Mesenteric fat pad (tissue), 1 donor: ENCODE measurements around the gene SLC35A5. TPM values are rescaled to one million over a fixed set of nuclear protein-coding genes. Genes with fewer than 3 reads are reported as not detected.
"Not testable (repeated sequence)": the region's sequence is repeated elsewhere in the genome, so short reads cannot be mapped to it uniquely, and the experiment has no call there.

Experiments
- DNase-seq: peaks from one replicate; pipeline ENCODE4 v3.0.0-alpha.2; 2020; ENCODE audit warnings: low spot score
- long read RNA-seq: library from polyadenylated mRNA; unstranded; transcript quantifications from one replicate; pipeline ENCODE4 v2.0.0, GENCODE V29; 2020
- total RNA-seq: library from RNA; stranded (reverse); fragmentation: NEBNext Ultra II Directional; extraction: Animal tissue kit (Norgen Biotek cat#: 25700); gene quantifications from one replicate; pipeline ENCODE4 v1.2.1, GENCODE V29; 2021
- donor health status: DM: yes; HTN: yes; CAD: no.

The SLC35A5 gene
- 30.0 TPM for total RNA-seq
- long read RNA-seq, full-length matches to known transcripts: 21 of 40 reads
- long read RNA-seq, partial matches to known transcripts: 5 of 40 reads
- long read RNA-seq, other reads (novel, unspliced or antisense): 14 of 40 reads

GRCh38 chr3:112561734-112562529, at the start of gene SLC35A5, which contains the start of gene ATG3:
TSS of gene SLC35A5 (plus strand) at chr3:112562045. CDS start at chr3:112563404, 1,359 bp downstream.
TSS of gene ATG3 (minus strand) at chr3:112561962. CDS start at chr3:112561528, 434 bp downstream.
- peak; percentile 99 for DNase-seq

- DNase-seq: no peak
Observed at GRCh38 chr3:112512320-112512719, 49.5 kb upstream of the SLC35A5 start.

GRCh38 chr3:112514527-112515128, 47.2 kb upstream of the SLC35A5 start:
- no peak for DNase-seq

- DNase-seq: not testable (repeated sequence)
Observed at GRCh38 chr3:112518970-112519369, 42.9 kb upstream of the SLC35A5 start.

DNA sequence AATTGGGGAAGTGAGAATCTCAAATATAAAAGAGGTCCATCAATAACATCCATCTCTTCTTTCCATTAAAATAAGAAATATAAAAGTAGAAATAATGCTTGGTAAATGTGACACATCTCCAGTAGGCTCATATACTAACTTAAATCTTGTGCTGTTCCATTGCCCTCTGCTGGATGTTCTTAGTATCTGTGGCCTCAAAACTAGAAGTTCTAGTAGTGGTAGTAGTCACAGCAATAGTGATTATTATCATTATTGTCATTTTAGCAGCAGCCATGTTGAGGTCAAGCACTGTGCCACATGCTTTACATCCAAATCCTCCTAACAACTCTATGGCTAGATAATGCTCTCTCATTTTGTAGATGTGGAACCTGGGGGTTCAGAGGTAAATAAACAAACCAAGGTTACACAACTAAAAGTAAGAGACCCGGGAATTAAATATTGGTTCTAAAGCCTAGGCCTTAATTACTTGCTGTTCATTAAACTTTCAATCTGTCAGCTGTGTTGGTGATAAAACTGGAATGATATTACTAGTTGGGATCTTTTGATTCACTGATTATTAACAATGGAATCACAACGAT, 42.3 kb upstream of the SLC35A5 start:
- DNase-seq: no peak

DNA sequence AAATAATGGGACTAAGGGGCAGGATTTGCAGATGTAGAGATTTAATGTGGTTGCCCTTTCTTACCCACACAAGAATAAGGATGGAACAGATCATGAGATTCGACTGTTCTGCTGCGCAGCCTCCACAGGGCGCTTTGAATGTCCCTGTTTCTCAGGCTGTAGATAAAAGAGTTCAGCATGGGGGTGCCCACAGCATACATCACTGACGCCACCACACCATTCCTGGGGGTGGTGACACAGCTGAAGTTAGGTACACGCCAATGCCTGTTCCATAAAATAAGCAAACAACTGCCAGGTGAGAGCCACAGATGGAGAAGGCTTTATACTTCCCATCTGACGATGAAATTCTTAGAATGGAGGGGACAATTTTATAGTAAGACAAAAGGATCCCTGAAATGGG, 37.7 kb upstream of the SLC35A5 start:
- not testable (repeated sequence) for DNase-seq

- no peak for DNase-seq
Observed at GRCh38 chr3:112530573-112530972, 31.3 kb upstream of the SLC35A5 start.

DNA sequence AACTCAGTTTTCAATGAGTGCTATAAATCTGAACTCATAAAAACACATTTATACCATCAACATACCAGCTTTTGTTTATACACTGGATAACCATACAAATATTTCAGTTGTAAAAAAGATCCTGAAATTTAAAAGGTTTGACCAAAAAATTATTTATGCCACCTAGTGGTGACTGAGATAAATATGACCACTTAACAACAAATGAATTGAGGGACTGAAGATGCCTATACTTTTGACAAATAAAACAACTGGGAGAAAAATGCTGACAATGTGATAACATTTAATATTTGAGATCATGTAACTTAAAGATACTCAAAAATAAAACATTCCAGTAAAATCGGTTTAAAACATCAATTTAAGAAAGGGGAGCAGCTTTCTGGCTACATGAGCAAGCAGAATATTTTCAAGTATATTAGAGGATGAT, 30.5 kb upstream of the SLC35A5 start:
- no peak for DNase-seq

GRCh38 chr3:112539825-112540650, 21.8 kb upstream of the SLC35A5 start:
- no peak for DNase-seq

DNA sequence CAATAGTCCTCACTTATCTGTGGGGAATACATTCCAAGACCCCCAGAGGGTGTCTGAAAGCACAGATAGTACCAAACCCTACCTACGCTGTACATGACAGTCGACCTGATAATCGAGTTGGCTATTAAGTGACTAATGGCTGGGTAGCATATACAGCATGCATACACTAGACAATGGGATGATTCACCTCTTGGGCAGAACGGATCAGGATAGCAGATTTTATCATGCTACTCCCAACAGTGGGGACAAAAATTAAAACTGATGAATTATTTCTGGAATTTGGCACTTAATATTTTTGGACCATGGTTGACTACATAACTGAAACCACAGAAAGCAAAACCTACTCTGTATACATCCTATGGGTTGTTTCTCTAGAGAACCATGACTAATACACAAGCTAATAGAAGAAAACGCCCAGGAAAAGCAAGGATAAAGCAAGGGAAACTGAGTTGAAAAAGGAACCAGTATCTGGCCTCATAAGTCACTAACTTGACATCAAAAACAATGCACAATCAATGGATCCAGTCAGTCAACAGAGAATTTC, 15.6 kb upstream of the SLC35A5 start:
- no peak for DNase-seq

DNA sequence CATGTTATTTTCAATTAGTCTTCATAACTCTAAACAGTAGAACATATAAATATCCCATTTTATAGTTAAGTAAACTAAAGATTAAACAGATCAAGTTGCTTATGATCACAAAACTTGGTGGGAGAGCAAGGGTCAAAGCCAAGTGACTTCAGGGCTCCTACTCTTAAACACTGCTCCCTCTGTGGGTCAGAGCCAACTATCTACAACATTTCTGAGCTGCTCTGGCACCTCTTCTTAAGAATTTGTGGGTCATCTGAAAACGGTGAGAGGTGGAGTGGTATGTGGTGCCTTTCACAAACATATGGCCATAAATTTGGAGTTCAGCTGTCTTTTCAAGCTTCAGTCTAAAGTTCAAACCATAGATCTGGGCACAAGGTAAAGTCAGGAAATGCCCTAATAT, 11.0 kb upstream of the SLC35A5 start:
- DNase-seq: no peak

DNA sequence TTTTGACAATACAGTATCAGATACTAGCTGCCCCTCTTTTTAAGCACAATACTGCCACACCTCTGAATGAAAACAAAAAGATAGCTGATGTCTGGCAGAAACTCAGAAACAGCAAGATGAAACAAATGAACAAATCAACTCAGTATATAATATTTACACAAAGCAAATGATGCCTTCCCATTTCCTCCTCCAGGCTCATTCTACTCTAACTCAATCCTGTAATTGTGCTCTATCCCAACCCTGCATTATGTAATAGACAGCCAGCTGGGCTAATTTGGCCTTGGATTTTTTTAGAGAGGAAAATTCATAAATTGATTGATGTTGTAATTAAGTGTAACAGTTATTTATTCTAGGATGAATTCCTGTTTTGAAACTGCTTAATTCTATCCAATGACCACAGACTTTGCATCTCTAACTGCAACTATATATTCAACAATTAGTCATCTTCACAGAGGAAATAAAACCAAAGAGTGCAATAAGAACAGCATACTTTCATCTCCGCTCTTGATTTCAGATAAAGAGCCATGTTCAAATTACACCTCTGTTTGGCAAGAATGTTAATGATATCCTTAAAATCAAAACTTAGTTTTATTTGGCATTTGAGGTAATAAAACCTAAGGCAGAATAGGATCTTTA, 6.2 kb upstream of the SLC35A5 start:
- no peak for DNase-seq

- no peak for DNase-seq
Observed at GRCh38 chr3:112557976-112558375, 3.9 kb upstream of the SLC35A5 start.

- no peak for DNase-seq
Observed at GRCh38 chr3:112560307-112560706, 1.5 kb upstream of the SLC35A5 start.

GRCh38 chr3:112560721-112561483, 943 bp upstream of the SLC35A5 start:
- no peak for DNase-seq

DNA sequence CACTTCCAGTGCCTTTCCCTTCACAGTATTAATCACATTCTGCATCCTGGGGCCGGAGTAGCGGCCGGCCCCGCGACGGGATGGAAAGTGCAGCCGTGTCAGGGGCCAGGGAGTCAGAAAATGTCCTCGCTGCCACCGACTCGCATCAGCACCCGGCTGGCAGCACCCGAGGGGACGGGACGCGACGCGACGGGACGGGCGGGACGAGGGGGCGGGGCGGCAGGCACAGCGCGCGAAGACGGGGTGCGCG, 436 bp upstream of the SLC35A5 start:
- peak; percentile 93 for DNase-seq

- not testable (repeated sequence) for DNase-seq
Observed at GRCh38 chr3:112564247-112564939, 2.5 kb downstream of the SLC35A5 start.

DNA sequence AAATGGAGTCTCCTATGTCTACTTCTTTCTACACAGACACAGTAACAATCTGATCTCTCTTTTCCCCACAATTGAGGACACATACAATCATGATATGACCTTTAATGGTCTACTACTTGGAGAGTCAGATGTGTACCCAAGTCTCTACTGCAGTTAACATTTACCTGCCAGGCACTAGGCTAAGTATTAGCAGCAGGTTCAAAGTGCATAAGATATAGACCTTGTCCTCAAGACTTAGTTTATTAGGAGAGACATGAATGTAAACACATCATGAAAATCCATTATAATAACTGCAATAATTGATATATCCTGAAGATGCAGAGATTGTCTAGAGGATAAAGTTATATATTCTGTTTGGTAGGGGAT, 3.1 kb downstream of the SLC35A5 start:
- DNase-seq: no peak

GRCh38 chr3:112568642-112569041, 6.8 kb downstream of the SLC35A5 start:
- DNase-seq: no peak
